Hepatocyte (in vitro differentiated cells): ENCODE data around the gene PCBP1.

Experiments
- CTCF ChIP-seq: fragments of 200-600 bp; sonication (generic); IDR thresholded peaks from 2 replicates; pipeline ENCODE4 v1.5.1; 2016; ENCODE audit warnings: antibody characterized with exemption, mild to moderate bottlenecking; ENCODE audit not compliant: poor library complexity
- EZH2 ChIP-seq: fragments of 200-600 bp; sonication (generic); IDR thresholded peaks from 2 replicates; pipeline ENCODE4 v1.6.1; 2016; ENCODE audit warnings: antibody characterized with exemption, mild to moderate bottlenecking, borderline replicate concordance
- EZH2phosphoT487 ChIP-seq: fragments of 200-600 bp; sonication (generic); IDR thresholded peaks from one replicate; pipeline ENCODE4 v1.6.1; 2018; ENCODE audit warnings: antibody characterized with exemption, mild to moderate bottlenecking, low read depth, moderate library complexity; ENCODE audit not compliant: unreplicated experiment, severe bottlenecking

DNA sequence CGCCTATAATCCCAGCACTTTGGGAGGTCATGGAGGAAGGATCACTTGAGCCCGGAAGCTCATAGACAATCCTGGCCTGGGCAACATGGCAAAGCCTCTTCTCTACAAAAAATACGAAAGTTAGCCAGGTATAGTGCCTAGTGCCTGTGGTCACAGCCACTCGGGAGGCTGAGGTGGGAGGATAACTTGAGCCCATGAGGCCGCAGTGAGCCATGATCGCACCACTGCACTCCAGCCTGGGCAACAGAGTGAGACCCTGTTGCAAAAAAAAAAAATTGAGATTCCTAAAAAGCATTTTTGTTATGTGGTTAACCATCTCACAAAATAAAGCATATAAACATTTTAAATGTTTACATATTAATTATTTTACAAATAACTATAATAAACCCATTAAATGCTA, 13.9 kb downstream of the PCBP1 start:
- TF ChIP-seq CTCF (no peak), EZH2 (no peak), EZH2phosphoT487 (no peak)
